GM12892 (cell line): ENCODE results near the gene BRCA1.

ENCODE experiments used
- POLR2A ChIP-seq: IDR thresholded peaks from 2 replicates; pipeline ENCODE4 v1.6.1; 2011; ENCODE audit warnings: low read depth, low read length, control low read depth
- POLR2AphosphoS5 ChIP-seq: IDR thresholded peaks from 2 replicates; pipeline ENCODE4 v1.6.1; 2011; ENCODE audit warnings: low read depth, low read length, control low read depth
- TAF1 ChIP-seq: IDR thresholded peaks from 2 replicates; pipeline ENCODE4 v1.6.1; 2011; ENCODE audit warnings: low read depth, mild to moderate bottlenecking, control low read depth, low read length, borderline replicate concordance

GRCh38 chr17:43011728-43012472 lies 113.3 kb downstream of the BRCA1 start:
- TF ChIP-seq POLR2AphosphoS5 (no peak), POLR2A (no peak), TAF1 (no peak)
